H1 (cell line): ENCODE measurements around the gene CXorf51A. TPM values are rescaled to one million over a fixed set of nuclear protein-coding genes. Genes with fewer than 3 reads are reported as not detected.
"Not testable (repeated sequence)": the region's sequence is repeated elsewhere in the genome, so short reads cannot be mapped to it uniquely, and the experiment has no call there.

Experiments
- CTCF ChIA-PET: fragments of 300-600 bp; sonication (Branson Sonifier 250); formaldehyde crosslinking; loops from one replicate; lab custom pipeline; 2021; ENCODE audit not compliant: partially characterized antibody; lab: Charles Lee
- POLR2A ChIA-PET: fragments of 300-600 bp; sonication (Branson Sonifier 250); formaldehyde crosslinking; loops from one replicate; lab custom pipeline; 2021; ENCODE audit warnings: inconsistent platforms; ENCODE audit not compliant: partially characterized antibody; lab: Charles Lee
- DNase-seq, 2 experiments: peaks; one replicate each; pipeline versions ENCODE4 v3.0.0 to v3.0.0-alpha.2; 2010 to 2022; ENCODE audit warnings: low spot score in 2 of 2, low read depth in 1 of 2, mixed read lengths in 1 of 2
- FAIRE-seq: peaks from 2 replicates; lab custom pipeline; 2011; peaks lifted over from hg19 to GRCh38; lab: Jason Lieb, UNC
- H2AFZ ChIP-seq: 2 replicates; pipeline ENCODE4 v1.8.1; 2012; ENCODE audit warnings: low read length, inconsistent platforms
- H2AK5ac ChIP-seq: 2 replicates; pipeline ENCODE4 v1.6.1; 2013; ENCODE audit warnings: low read depth, low read length
- H2BK120ac ChIP-seq: replicated peaks from 2 replicates; pipeline ENCODE3; 2013; ENCODE audit warnings: low read depth, low read length, inconsistent platforms
- H2BK12ac ChIP-seq: 2 replicates; pipeline ENCODE4 v1.6.1; 2013; ENCODE audit warnings: low read depth, low read length
- H2BK15ac ChIP-seq: 2 replicates; pipeline ENCODE4 v1.6.1; 2013; ENCODE audit warnings: low read length
- H2BK20ac ChIP-seq: 2 replicates; pipeline ENCODE4 v1.6.1; 2013; ENCODE audit warnings: low read length
- H2BK5ac ChIP-seq: 2 replicates; pipeline ENCODE4 v1.6.1; 2013; ENCODE audit warnings: low read depth, low read length
- H3K14ac ChIP-seq: 2 replicates; pipeline ENCODE4 v1.6.1; 2013; ENCODE audit warnings: inconsistent platforms; ENCODE audit not compliant: insufficient read length
- H3K18ac ChIP-seq: 2 replicates; pipeline ENCODE4 v1.6.1; 2013; ENCODE audit warnings: low read length; ENCODE audit errors: extremely low read depth
- H3K23ac ChIP-seq: 2 replicates; pipeline ENCODE4 v1.6.1; 2013; ENCODE audit warnings: inconsistent platforms; ENCODE audit not compliant: insufficient read length
- H3K23me2 ChIP-seq: 2 replicates; pipeline ENCODE4 v1.6.1; 2013; ENCODE audit warnings: low read depth, low read length
- H3K27ac ChIP-seq: 2 replicates; pipeline ENCODE4 v1.6.1; 2011; ENCODE audit warnings: low read depth, low read length, inconsistent platforms
- H3K27me3 ChIP-seq, 4 experiments: replicated peaks in 1 of 4; 1 replicate in 1 of 4; 2 replicates in 3 of 4; pipeline versions ENCODE4 v1.6.1 to v1.8.1; 2011 to 2013; ENCODE audit warnings: low read length in 3 of 4, mild to moderate bottlenecking in 3 of 4, inconsistent platforms in 2 of 4, mixed read lengths in 2 of 4, moderate library complexity in 1 of 4; ENCODE audit not compliant: control insufficient read depth in 3 of 4, insufficient read depth in 3 of 4; ENCODE audit errors: extremely low read depth in 1 of 4
- H3K36me3 ChIP-seq, 4 experiments: 2 replicates each; pipeline versions ENCODE4 v1.6.1 to v1.8.1; 2011 to 2013; ENCODE audit warnings: mild to moderate bottlenecking in 4 of 4, low read length in 3 of 4, moderate library complexity in 2 of 4, control low read depth in 1 of 4, inconsistent platforms in 1 of 4; ENCODE audit not compliant: insufficient read depth in 4 of 4, control insufficient read depth in 2 of 4
- H3K4ac ChIP-seq: replicated peaks from 2 replicates; pipeline ENCODE3; 2013; ENCODE audit warnings: low read length, low read depth, mixed read lengths, inconsistent platforms; ENCODE audit not compliant: insufficient read length
- H3K4me1 ChIP-seq, 4 experiments: replicated peaks in 1 of 4; 1 replicate in 1 of 4; 2 replicates in 3 of 4; pipeline versions ENCODE4 v1.6.1 to v1.8.1; 2011 to 2013; ENCODE audit warnings: low read length in 3 of 4, inconsistent platforms in 2 of 4, mixed read lengths in 1 of 4; ENCODE audit not compliant: insufficient read depth in 4 of 4, control insufficient read depth in 3 of 4
- H3K4me2 ChIP-seq, 2 experiments: 2 replicates each; pipeline versions ENCODE4 v1.6.1 to v1.8.1; 2011 to 2013; ENCODE audit warnings: low read depth in 2 of 2, low read length in 2 of 2, control low read depth in 1 of 2, inconsistent platforms in 1 of 2, mild to moderate bottlenecking in 1 of 2; ENCODE audit not compliant: insufficient read depth in 1 of 2
- H3K4me3 ChIP-seq, 4 experiments: fragments of 200-600, 300-600 bp in 1 of 4; sonication (generic), shearing (Covaris generic), sonication (Bioruptor Twin) in 1 of 4; 2 replicates each; pipeline versions ENCODE4 v1.5.1 to v1.8.1; 2011 to 2016; ENCODE audit warnings: low read length in 4 of 4, low read depth in 3 of 4, control low read depth in 2 of 4, inconsistent platforms in 2 of 4, mild to moderate bottlenecking in 2 of 4, mixed read lengths in 1 of 4, moderate library complexity in 1 of 4; ENCODE audit not compliant: insufficient read depth in 2 of 4; ENCODE audit errors: extremely low read depth in 1 of 4
- H3K56ac ChIP-seq: replicated peaks from 2 replicates; pipeline ENCODE3; 2013; ENCODE audit warnings: low read depth, mild to moderate bottlenecking, mixed read lengths, low read length, inconsistent platforms; ENCODE audit not compliant: insufficient read length
- H3K79me1 ChIP-seq: 2 replicates; pipeline ENCODE4 v1.6.1; 2013; ENCODE audit warnings: low read depth, low read length, control low read depth
- H3K79me2 ChIP-seq, 2 experiments: 2 replicates each; pipeline versions ENCODE4 v1.6.1 to v1.8.1; 2012 to 2013; ENCODE audit warnings: low read length in 2 of 2, mild to moderate bottlenecking in 2 of 2, inconsistent platforms in 1 of 2; ENCODE audit not compliant: insufficient read depth in 2 of 2, control insufficient read depth in 1 of 2
- H3K9ac ChIP-seq, 4 experiments: replicated peaks in 1 of 4; 1 replicate in 1 of 4; 2 replicates in 3 of 4; pipeline versions ENCODE4 v1.6.1 to v1.8.1; 2011 to 2013; ENCODE audit warnings: low read depth in 3 of 4, low read length in 3 of 4, control low read depth in 2 of 4, mild to moderate bottlenecking in 2 of 4, moderate library complexity in 2 of 4, inconsistent platforms in 1 of 4; ENCODE audit errors: extremely low read depth in 1 of 4
- H3K9me3 ChIP-seq, 2 experiments: 2 replicates each; pipeline versions ENCODE4 v1.6.1 to v1.8.1; 2012 to 2013; ENCODE audit warnings: mild to moderate bottlenecking in 2 of 2, moderate library complexity in 2 of 2, control low read depth in 1 of 2, inconsistent platforms in 1 of 2, low read depth in 1 of 2, low read length in 1 of 2, mixed read lengths in 1 of 2; ENCODE audit not compliant: insufficient read depth in 2 of 2
- H4K20me1 ChIP-seq, 2 experiments: replicated peaks in 1 of 2; 2 replicates each; pipeline versions ENCODE3 to v1.8.1; 2011 to 2013; ENCODE audit warnings: inconsistent platforms in 2 of 2, low read length in 2 of 2, mild to moderate bottlenecking in 1 of 2; ENCODE audit not compliant: insufficient read depth in 2 of 2, control insufficient read depth in 1 of 2
- H4K5ac ChIP-seq: 2 replicates; pipeline ENCODE4 v1.6.1; 2013; ENCODE audit warnings: low read length, low read depth, mixed read lengths, inconsistent platforms; ENCODE audit not compliant: insufficient read length
- H4K8ac ChIP-seq: 2 replicates; pipeline ENCODE4 v1.8.0; 2013; ENCODE audit warnings: mild to moderate bottlenecking, moderate library complexity, low read length, inconsistent platforms; ENCODE audit not compliant: insufficient read depth; ENCODE audit errors: extremely low read depth
- H4K91ac ChIP-seq: replicated peaks from 2 replicates; pipeline ENCODE3; 2013; ENCODE audit warnings: low read length, mixed read lengths, inconsistent platforms; ENCODE audit not compliant: insufficient read length
- WGBS, 2 experiments: shearing (Covaris generic) in 1 of 2; methylation state at CpG; one replicate each; pipeline versions ENCODE4 v1.1.6 to v1.1.7; 2013 to 2015; ENCODE audit warnings: low lambda C conversion rate in 2 of 2, mixed read lengths in 2 of 2, inconsistent platforms in 1 of 2, low coverage in 1 of 2, missing lambda C conversion rate in 1 of 2; ENCODE audit not compliant: insufficient replicate concordance in 2 of 2, insufficient coverage in 1 of 2, insufficient read length in 1 of 2; ENCODE audit errors: extremely low coverage in 1 of 2, missing lambda C conversion rate in 1 of 2; 5-methylcytosine and 5-hydroxymethylcytosine counted together
- polyA plus RNA-seq, 7 experiments: library from polyadenylated mRNA; depleted of rRNA in 3 of 7; stranded (reverse) in 5 of 7; unstranded in 2 of 7; fragments of >200 nt in 5 of 7; fragments of 200-250 nt in 2 of 7; gene quantifications; 1 replicate in 5 of 7; 2 replicates in 1 of 7; 4 replicates in 1 of 7; pipeline versions ENCODE4 v1.2.1 to v1.2.3, GENCODE V29; 2011 to 2013; ENCODE audit warnings: missing spikeins in 2 of 7, mixed read lengths in 2 of 7
- total RNA-seq: library from RNA; stranded (reverse); fragmentation: NEBNext Ultra II Directional; extraction: Animal tissue kit (Norgen Biotek cat#: 25700); gene quantifications from 2 replicates; pipeline ENCODE4 v1.2.1, GENCODE V29; 2021

CXorf51A gene
- total and polyA plus RNA-seq, 2 of the 8 experiments (the other 6 are each of a cell fraction or from before 2014, with no cell fraction given): not detected

GRCh38 chrX:146809471-146809870, 5.1 kb downstream of the CXorf51A start, which contains the start of gene CXorf51B:
TSS of gene CXorf51B (plus strand) at chrX:146809771. CDS start at chrX:146809792, 21 bp downstream.
- H3K4me1 ChIP-seq, H2BK5ac ChIP-seq, H3K27me3 ChIP-seq, H3K4ac ChIP-seq, H3K27ac ChIP-seq, H2AFZ ChIP-seq, H4K8ac ChIP-seq, H3K36me3 ChIP-seq, DNase-seq, H3K9me3 ChIP-seq, H3K79me1 ChIP-seq, H3K9ac ChIP-seq, H2BK20ac ChIP-seq, H3K23ac ChIP-seq, H3K23me2 ChIP-seq, H3K56ac ChIP-seq, CTCF ChIA-PET, H4K20me1 ChIP-seq, H3K14ac ChIP-seq, H2AK5ac ChIP-seq, H3K4me3 ChIP-seq, H2BK15ac ChIP-seq, H2BK120ac ChIP-seq, H4K91ac ChIP-seq, H3K79me2 ChIP-seq, H2BK12ac ChIP-seq, H3K18ac ChIP-seq, H3K4me2 ChIP-seq, POLR2A ChIA-PET, H4K5ac ChIP-seq: not testable (repeated sequence)
- peak; percentile 60 for FAIRE-seq
- no CpG with 5 or more reads among the region's 3 CpGs for WGBS, 2 experiments

Other genes starting within 250 kb of the CXorf51A start
- gene CXorf51B, start 5.0 kb downstream of the CXorf51A start, total RNA-seq: not detected in 2 replicates
- gene CXorf51B, start 5.0 kb downstream of the CXorf51A start, polyA plus RNA-seq (2011; rRNA removed): not detected in 2 replicates